ENCODE measurements around the gene CA7.

- TF ChIP-seq CTCF (IDR thresholded peaks at IDR 0.05 in 4 of 5, conservative IDR thresholded peaks at IDR 0.05 in 1 of 5) = no peak
- TF ChIP-seq POLR2A (IDR thresholded peaks at IDR 0.05) = no peak
These were observed 36.8 kb downstream of the CA7 start for GRCh38 chr16:66881014-66881417.

Data from gastrocnemius medialis (tissue), 4 donors.